ENCODE results near the gene P2RY8.
"Not testable (repeated sequence)": the region's sequence is repeated elsewhere in the genome, so short reads cannot be mapped to it uniquely, and the experiment has no call there.

Gene P2RY8

GRCh38 chrX:1462596-1463251 lies 74.3 kb downstream of the P2RY8 start:
- DNase-seq = peak; percentile 77

GRCh38 chrX:1462110-1462509 lies 74.9 kb downstream of the P2RY8 start:
- no peak for DNase-seq

GRCh38 chrX:1455948-1456280 lies 81.1 kb downstream of the P2RY8 start:
- no peak for DNase-seq

GRCh38 chrX:1453951-1454785 lies 82.8 kb downstream of the P2RY8 start:
- DNase-seq = peak; percentile 76

GRCh38 chrX:1453395-1453783 lies 83.6 kb downstream of the P2RY8 start:
- no peak for DNase-seq

GRCh38 chrX:1452516-1453394 lies 84.2 kb downstream of the P2RY8 start, which contains the start of gene ASMTL:
ASMTL (minus strand) TSS chrX:1452909; CDS start chrX:1452840, 69 bp downstream.
- DNase-seq = peak; percentile 97

GRCh38 chrX:1451661-1452515 lies 85.1 kb downstream of the P2RY8 start:
- no peak for DNase-seq

GRCh38 chrX:1451251-1451660 lies 85.7 kb downstream of the P2RY8 start:
- DNase-seq = no peak

- no peak for DNase-seq
These were observed 86.4 kb downstream of the P2RY8 start for GRCh38 chrX:1450361-1451161.

- no peak for DNase-seq
These were observed 87.2 kb downstream of the P2RY8 start for GRCh38 chrX:1449823-1450149.

- no peak for DNase-seq
These were observed 87.8 kb downstream of the P2RY8 start for GRCh38 chrX:1449036-1449822.

- not testable (repeated sequence) for DNase-seq
These were observed 88.4 kb downstream of the P2RY8 start for GRCh38 chrX:1448573-1449001.

GRCh38 chrX:1447969-1448572 lies 88.9 kb downstream of the P2RY8 start:
- DNase-seq = not testable (repeated sequence)

GRCh38 chrX:1446984-1447968 lies 89.7 kb downstream of the P2RY8 start:
- not testable (repeated sequence) for DNase-seq

GRCh38 chrX:1444561-1445500 lies 92.2 kb downstream of the P2RY8 start:
- DNase-seq = no peak

- DNase-seq = no peak
These were observed 93.4 kb downstream of the P2RY8 start for GRCh38 chrX:1443496-1444075.

- no peak for DNase-seq
These were observed 94.1 kb downstream of the P2RY8 start for GRCh38 chrX:1442724-1443367.

All from fibroblast of skin of right biceps (primary cell).